Transverse colon (tissue), 4 donors: ENCODE measurements around the gene LAMB2. TPM values are rescaled to one million over a fixed set of nuclear protein-coding genes. Genes with fewer than 3 reads are reported as not detected.

Experiments used
- DNase-seq: peaks from one replicate; pipeline ENCODE4 v3.0.0-alpha.2; 2019
- H3K27ac ChIP-seq, 4 donors: fragments of 200-600 bp; sonication (generic); 2 replicates each; pipeline ENCODE4 v1.5.1; 2016 to 2018; ENCODE audit warnings: inconsistent platforms in 4 of 4
- H3K27me3 ChIP-seq: fragments of 200-600 bp; sonication (generic); 2 replicates; pipeline ENCODE4 v1.5.1; 2017; ENCODE audit warnings: inconsistent platforms
- H3K36me3 ChIP-seq, 4 donors: fragments of 200-600 bp; sonication (generic); 2 replicates each; pipeline ENCODE4 v1.5.1; 2017 to 2019; ENCODE audit warnings: inconsistent platforms in 4 of 4
- H3K4me1 ChIP-seq, 4 donors: fragments of 200-600 bp; sonication (generic); 2 replicates each; pipeline ENCODE4 v1.5.1; 2017 to 2020; ENCODE audit warnings: inconsistent platforms in 4 of 4
- H3K4me3 ChIP-seq, 4 donors: fragments of 200-600 bp; sonication (generic); 1 replicate in 1 of 4; 2 replicates in 3 of 4; pipeline versions ENCODE4 v1.5.1 to v1.6.1; 2017 to 2019; ENCODE audit warnings: inconsistent platforms in 4 of 4
- H3K9me3 ChIP-seq, 2 donors: fragments of 200-600 bp; sonication (generic); 2 replicates each; pipeline ENCODE4 v1.5.1; 2017 to 2019; ENCODE audit warnings: inconsistent platforms in 2 of 2
- EP300 ChIP-seq: sonication (generic); formaldehyde crosslinking; IDR thresholded peaks from one replicate; pipeline ENCODE4 v1.6.1; 2017; ENCODE audit warnings: antibody characterized with exemption, low read depth
- POLR2A ChIP-seq: fragments of 450-650 bp; IDR thresholded peaks from one replicate; pipeline ENCODE4 v1.6.1; 2016; ENCODE audit warnings: antibody characterized with exemption, mild to moderate bottlenecking, moderate library complexity
- POLR2AphosphoS5 ChIP-seq, 3 donors: sonication (generic); formaldehyde crosslinking; IDR thresholded peaks; one replicate each; pipeline ENCODE4 v1.6.1; 2016; ENCODE audit warnings: antibody characterized with exemption in 3 of 3
- WGBS, 2 donors: methylation state at CpG; one replicate each; pipeline ENCODE4 v1.1.5; 2018; ENCODE audit warnings: low coverage in 1 of 2; 5-methylcytosine and 5-hydroxymethylcytosine counted together
- in situ Hi-C, 4 donors: fragments of 200-750 bp; cut with MboI; loops; one replicate each; pipeline versions ENCODE4 v1.15.0 to v1.15.1; 2017; ENCODE audit warnings: low sequenced_read_pairs in 3 of 4, low pct_ligation_motif_present in 1 of 4, low pct_unique_long_range_greater_than_20kb in 1 of 4
- intact Hi-C: fragments of 100-400 bp; cut with DNase I; formaldehyde crosslinking; loops from one replicate; pipeline ENCODE4 v1.15.1; 2023; ENCODE audit warnings: low total_unique reads
- total RNA-seq, 4 donors: library from RNA; depleted of rRNA; stranded (reverse); fragments of >200 nt; gene quantifications; one replicate each; pipeline ENCODE4 v1.1.0, GENCODE V29; 2016
- TF ChIP-seq, protein P1 (sequence below), 5 experiments: fragments of 200-600 bp in 3 of 5; fragments of 450-650 bp in 2 of 5; sonication (generic) in 3 of 5; IDR thresholded peaks; 1 replicate in 2 of 5; 2 replicates in 3 of 5; pipeline ENCODE4 v1.5.1; 2016 to 2017; ENCODE audit warnings: antibody characterized with exemption in 5 of 5, inconsistent platforms in 3 of 5, mild to moderate bottlenecking in 2 of 5, moderate library complexity in 1 of 5

LAMB2 gene
- total RNA-seq, 4 donors from 2014 or later = 141 to 290 (median 177) TPM

DNA sequence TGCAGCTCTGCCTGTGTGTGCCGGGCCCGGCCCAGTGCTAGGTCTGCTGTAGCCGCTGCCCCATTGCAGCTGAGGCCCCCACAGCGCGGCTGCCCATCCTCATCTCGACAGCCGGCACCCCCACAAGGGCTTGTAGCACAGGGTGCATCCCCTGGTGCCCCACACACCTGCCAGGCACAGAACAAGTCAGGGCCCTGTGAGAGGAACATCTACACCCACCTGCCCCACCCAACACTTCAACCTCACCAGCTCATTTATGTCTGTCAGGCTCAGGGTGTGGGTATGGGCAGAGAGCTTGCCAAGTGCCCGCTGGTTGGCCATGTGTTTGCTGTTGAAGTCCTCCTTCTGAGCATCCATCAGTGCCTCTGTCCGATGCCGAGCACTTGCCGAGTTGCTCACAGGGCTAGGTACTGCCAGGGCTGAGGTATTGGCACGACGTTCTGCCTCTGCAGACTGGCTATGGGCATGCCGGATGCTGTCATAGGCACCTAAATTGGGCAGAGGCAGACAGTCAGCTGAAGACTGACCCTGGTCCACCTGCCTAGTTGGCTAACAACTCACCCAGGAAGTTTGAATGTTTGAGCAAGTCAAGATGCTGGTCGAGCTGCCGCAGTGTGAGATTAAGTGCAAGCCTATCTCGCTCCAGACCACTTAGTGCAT, 9.8 kb downstream of the LAMB2 start:
- Histone ChIP-seq H3K4me3 (no peak overlapping the region), H3K27ac (no peak overlapping the region), H3K9me3 (no peaks in the 10 kb centered on the region), H3K27me3 (no peaks in the 10 kb centered on the region), H3K36me3 (peaks cover 0 to 9% (median 3%) of the 10 kb centered on the region in 4 donors), H3K4me1 (peaks cover 8 to 18% (median 13%) of the 10 kb centered on the region in 4 donors)
- intact Hi-C loops = no loop called here
- TF ChIP-seq, protein P1, sequence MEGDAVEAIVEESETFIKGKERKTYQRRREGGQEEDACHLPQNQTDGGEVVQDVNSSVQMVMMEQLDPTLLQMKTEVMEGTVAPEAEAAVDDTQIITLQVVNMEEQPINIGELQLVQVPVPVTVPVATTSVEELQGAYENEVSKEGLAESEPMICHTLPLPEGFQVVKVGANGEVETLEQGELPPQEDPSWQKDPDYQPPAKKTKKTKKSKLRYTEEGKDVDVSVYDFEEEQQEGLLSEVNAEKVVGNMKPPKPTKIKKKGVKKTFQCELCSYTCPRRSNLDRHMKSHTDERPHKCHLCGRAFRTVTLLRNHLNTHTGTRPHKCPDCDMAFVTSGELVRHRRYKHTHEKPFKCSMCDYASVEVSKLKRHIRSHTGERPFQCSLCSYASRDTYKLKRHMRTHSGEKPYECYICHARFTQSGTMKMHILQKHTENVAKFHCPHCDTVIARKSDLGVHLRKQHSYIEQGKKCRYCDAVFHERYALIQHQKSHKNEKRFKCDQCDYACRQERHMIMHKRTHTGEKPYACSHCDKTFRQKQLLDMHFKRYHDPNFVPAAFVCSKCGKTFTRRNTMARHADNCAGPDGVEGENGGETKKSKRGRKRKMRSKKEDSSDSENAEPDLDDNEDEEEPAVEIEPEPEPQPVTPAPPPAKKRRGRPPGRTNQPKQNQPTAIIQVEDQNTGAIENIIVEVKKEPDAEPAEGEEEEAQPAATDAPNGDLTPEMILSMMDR (IDR thresholded peaks at IDR 0.05) = no peak
- TF ChIP-seq POLR2A = no peak
- no peak for TF ChIP-seq POLR2AphosphoS5 (IDR thresholded peaks at IDR 0.05)
- no peak for TF ChIP-seq EP300
- in situ Hi-C loops = loop anchor here in 1 of 4 donors (5.0 kb wide), 1 partner anchor 44 kb away; the partner anchor contains the start of gene CCDC71
- DNase-seq = no peak
- WGBS, 2 donors = 89% methylated on average over 9 of the region's 17 CpGs; no CpG with 5 or more reads in 1 of the 2 donors

- no peak for DNase-seq
- Histone ChIP-seq H3K4me1 (peaks cover 8 to 18% (median 13%) of the 10 kb centered on the region in 4 donors), H3K9me3 (no peaks in the 10 kb centered on the region), H3K27ac (no peak overlapping the region), H3K4me3 (no peak overlapping the region), H3K27me3 (no peaks in the 10 kb centered on the region), H3K36me3 (peaks cover 0 to 15% (median 6%) of the 10 kb centered on the region in 4 donors)
- no peak for TF ChIP-seq EP300
- TF ChIP-seq, protein P1 (IDR thresholded peaks at IDR 0.05) = no peak
- TF ChIP-seq POLR2AphosphoS5 (IDR thresholded peaks at IDR 0.05) = no peak
- no peak for TF ChIP-seq POLR2A
- WGBS, 2 donors = 89% methylated on average over 7 of the region's 7 CpGs; no CpG with 5 or more reads in 1 of the 2 donors
- in situ Hi-C loops (loop anchor here in 1 of 4 donors (5.0 kb wide), 1 partner anchor 45 kb away; the partner anchor contains the start of gene CCDC71), intact Hi-C loops (no loop called here)
Observed at GRCh38 chr3:49122451-49122850, 10.4 kb downstream of the LAMB2 start.

- TF ChIP-seq POLR2A (no peak), POLR2AphosphoS5 (IDR thresholded peaks at IDR 0.05) (no peak), EP300 (no peak)
- TF ChIP-seq, protein P1 (IDR thresholded peaks at IDR 0.05) = no peak
- intact Hi-C loops = no loop called here
- no peak overlapping the region for H3K27ac ChIP-seq
- 95% methylated on average over 12 of the region's 12 CpGs; no CpG with 5 or more reads in 1 of the 2 donors for WGBS, 2 donors
- H3K27me3 ChIP-seq = no peaks in the 10 kb centered on the region
- peaks cover 0 to 19% (median 8%) of the 10 kb centered on the region in 4 donors for H3K36me3 ChIP-seq
- H3K4me1 ChIP-seq = peaks cover 8 to 18% (median 13%) of the 10 kb centered on the region in 4 donors
- no peak overlapping the region for H3K4me3 ChIP-seq
- no peaks in the 10 kb centered on the region for H3K9me3 ChIP-seq
- in situ Hi-C loops = loop anchor here in 1 of 4 donors (5.0 kb wide), 1 partner anchor 45 kb away; the partner anchor contains the start of gene CCDC71
- DNase-seq = no peak
Observed at GRCh38 chr3:49122022-49122421, 10.8 kb downstream of the LAMB2 start.

DNA sequence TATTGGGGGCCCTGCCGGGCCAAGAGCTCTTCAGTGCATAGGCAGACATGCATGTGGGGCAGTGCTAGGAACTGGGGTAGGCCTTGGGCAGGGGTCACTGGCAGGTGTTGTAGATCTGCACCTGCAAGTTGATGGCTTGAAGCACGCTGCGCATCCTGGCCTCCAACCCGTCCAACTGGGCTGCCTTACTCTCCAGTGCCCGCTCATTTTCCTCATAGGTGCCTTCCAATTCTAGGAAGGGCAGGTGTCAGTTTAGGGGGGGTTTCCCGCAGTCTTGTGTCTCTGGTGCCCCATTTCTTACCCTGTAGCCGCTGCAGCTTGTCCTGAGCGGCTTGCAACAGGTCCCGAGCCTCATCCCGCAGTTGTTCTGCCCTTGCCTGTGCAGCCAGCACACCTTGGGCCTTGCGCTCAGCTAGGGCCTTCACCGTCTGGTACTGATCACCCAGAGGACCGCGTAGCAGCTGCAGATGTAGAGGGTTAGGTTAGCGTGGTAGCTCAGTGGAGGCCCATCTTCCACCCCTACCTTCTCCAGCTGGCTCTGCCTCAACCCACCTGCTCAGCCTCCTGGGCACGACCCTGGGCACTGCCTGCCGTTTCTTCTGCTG, 11.6 kb downstream of the LAMB2 start:
- WGBS, 2 donors = 85 to 92% methylated on average over 2 to 17 of the region's 17 CpGs
- Histone ChIP-seq H3K4me1 (peaks cover 8 to 18% (median 13%) of the 10 kb centered on the region in 4 donors), H3K9me3 (no peaks in the 10 kb centered on the region), H3K36me3 (peaks cover 0 to 26% (median 12%) of the 10 kb centered on the region in 4 donors), H3K27me3 (no peaks in the 10 kb centered on the region), H3K4me3 (peak overlapping the region in 3 of 4 donors; percentile 74 to 86 (median 81)), H3K27ac (peak overlapping the region; percentile 89 to 98 (median 94))
- DNase-seq = no peak
- TF ChIP-seq POLR2AphosphoS5 (IDR thresholded peaks at IDR 0.05) = no peak
- TF ChIP-seq, protein P1 (IDR thresholded peaks at IDR 0.05) = no peak
- intact Hi-C loops = no loop called here
- in situ Hi-C loops = loop anchor here in 1 of 4 donors (5.0 kb wide), 1 partner anchor 46 kb away; the partner anchor contains the start of gene CCDC71
